Myocyte (in vitro differentiated cells): ENCODE data around the gene NEUROG1. TPM values are rescaled to one million over a fixed set of nuclear protein-coding genes. Genes with fewer than 3 reads are reported as not detected.

Experiments
- DNase-seq: peaks from one replicate; pipeline ENCODE4 v3.0.0-alpha.2; 2012; ENCODE audit warnings: low read depth
- total RNA-seq: library from RNA; depleted of rRNA; stranded (reverse); fragments of >200 nt; gene quantifications from 2 replicates; pipeline ENCODE4 v1.2.3, GENCODE V29; 2014

NEUROG1 gene
- total RNA-seq, 1 donor from 2014 or later: not detected

- DNase-seq: no peak
These were observed 28.6 kb upstream of the NEUROG1 start for GRCh38 chr5:135564331-135564730.

DNA sequence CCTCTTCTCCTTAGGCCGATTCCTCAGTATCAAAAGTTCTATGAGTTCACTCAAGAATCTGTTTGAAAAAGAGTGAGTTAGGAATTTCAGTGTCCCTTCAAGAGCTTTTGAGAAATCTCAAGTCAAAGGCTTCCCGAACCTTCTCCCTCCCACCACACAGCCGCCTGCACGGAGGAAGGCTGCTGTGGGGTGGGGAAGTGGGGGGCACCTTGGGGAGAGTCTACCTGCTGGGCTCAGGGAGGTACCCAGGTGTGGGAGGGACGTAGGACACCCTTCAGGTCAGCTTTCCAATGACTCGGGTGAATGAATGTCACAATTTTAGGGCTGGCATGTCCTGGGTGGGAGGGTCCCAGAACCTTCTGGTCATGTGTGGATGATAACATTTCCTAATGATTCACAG lies 25.5 kb upstream of the NEUROG1 start:
- DNase-seq: no peak

DNA sequence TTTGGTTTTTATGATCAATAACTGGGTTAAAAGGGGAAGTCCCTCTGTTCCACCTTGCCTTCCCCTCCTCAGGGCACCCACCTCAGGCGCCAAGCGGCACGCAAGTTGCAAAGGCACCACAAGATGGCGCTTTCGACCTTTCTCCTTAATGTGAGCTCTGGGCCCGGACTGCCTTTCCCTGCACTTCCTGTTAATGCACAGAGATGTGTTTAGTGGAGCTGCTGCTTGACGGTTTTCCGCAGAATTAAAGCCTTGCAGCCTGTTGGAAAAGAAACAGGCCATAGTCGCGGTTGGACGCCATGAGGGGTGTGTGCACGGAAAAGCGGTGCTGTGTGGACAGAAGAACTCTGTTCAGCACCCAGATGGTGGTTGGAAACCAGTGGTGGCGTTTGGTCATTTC lies 25.1 kb upstream of the NEUROG1 start:
- peak; percentile 73 for DNase-seq

GRCh38 chr5:135559354-135559753 lies 23.6 kb upstream of the NEUROG1 start:
- DNase-seq: no peak

GRCh38 chr5:135557076-135557838 lies 21.5 kb upstream of the NEUROG1 start:
- DNase-seq: no peak

DNA sequence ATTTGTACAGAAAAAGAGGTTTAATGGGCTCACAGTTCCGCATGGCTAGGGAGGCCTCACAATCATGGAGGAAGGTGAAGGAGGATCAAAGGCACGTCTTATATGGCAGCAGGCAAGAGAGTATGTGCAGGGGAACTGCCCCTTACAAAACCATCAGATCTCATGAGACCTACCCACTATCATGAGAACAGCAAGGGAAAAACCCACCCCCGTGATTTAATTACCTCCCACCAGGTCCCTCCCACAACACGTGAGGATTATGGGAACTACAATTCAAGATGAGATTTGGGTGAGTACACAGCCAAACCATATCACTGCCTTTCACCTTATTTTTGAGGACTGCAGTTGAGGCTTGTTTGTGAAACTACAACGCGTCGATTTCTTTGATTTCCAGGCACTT lies 20.9 kb upstream of the NEUROG1 start:
- no peak for DNase-seq

- DNase-seq: no peak
These were observed 19.8 kb upstream of the NEUROG1 start for GRCh38 chr5:135555530-135555929.

- DNase-seq: peak; percentile 23
These were observed 18.1 kb upstream of the NEUROG1 start for GRCh38 chr5:135553688-135554462.

- DNase-seq: peak; percentile 74
These were observed 16.1 kb upstream of the NEUROG1 start for GRCh38 chr5:135551593-135552447.

GRCh38 chr5:135549413-135549812 lies 13.6 kb upstream of the NEUROG1 start:
- DNase-seq: no peak

DNA sequence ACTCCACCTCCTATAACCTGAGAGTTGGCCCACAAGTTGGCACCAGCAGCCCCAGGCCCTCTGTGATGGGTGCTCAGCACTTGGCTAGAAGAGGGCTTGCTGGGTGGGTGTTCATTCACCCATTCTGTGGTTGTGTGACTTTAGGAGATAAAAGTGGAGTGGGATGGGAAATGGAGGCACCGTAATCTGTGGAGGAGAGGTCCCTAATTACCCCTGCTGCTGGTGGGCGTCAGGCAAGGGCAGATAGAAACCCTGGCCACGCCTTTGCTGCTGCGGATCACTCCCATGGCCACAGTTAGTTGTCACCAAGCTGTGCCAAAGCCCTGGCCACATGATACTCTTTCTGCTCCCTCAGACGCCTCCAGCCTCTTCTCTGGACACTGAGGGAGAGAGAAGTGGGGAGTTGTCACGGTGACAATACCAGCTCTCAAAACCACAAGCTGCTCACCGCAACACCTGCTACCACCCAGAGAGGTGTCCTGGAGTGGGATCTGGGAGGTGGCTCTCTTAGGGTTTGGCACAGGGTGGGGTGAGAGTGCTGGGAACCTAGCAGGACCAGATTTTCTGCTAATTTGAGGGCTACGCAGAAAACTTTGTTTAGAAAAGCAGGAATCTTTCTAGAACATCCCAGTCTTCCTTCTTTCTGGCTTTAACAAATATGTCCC lies 12.0 kb upstream of the NEUROG1 start:
- no peak for DNase-seq

DNA sequence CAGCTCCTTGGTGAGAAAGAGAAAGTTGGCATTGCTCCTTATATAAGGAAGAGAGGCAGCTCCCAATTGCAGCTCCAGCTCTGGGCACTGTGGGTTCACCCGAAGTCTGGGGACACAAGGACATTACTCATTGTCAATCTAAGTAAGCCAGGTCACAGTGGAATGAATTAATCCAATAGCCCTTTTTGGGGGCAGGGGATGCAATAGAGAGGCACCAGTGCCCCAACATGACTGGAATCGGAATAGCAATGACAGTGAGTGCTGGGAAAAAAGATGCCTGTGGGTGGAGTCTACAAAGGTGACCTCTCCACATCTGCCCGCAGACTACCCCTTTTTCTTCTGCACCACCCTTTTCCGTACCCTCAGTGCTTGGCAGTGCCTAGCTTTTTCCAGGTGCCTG lies 11.1 kb upstream of the NEUROG1 start:
- no peak for DNase-seq

GRCh38 chr5:135546101-135546500 lies 10.3 kb upstream of the NEUROG1 start:
- DNase-seq: no peak

GRCh38 chr5:135545099-135545498 lies 9.3 kb upstream of the NEUROG1 start:
- DNase-seq: no peak

- no peak for DNase-seq
These were observed 7.9 kb upstream of the NEUROG1 start for GRCh38 chr5:135543485-135544304.

GRCh38 chr5:135543001-135543484 lies 7.3 kb upstream of the NEUROG1 start:
- DNase-seq: no peak

GRCh38 chr5:135541807-135542502 lies 6.2 kb upstream of the NEUROG1 start:
- DNase-seq: no peak

- DNase-seq: no peak
These were observed 3.8 kb upstream of the NEUROG1 start for GRCh38 chr5:135539430-135540005.

GRCh38 chr5:135538261-135538660 lies 2.5 kb upstream of the NEUROG1 start:
- no peak for DNase-seq
